Measurements from ENCODE around the gene UBE2L3.
"Not testable (repeated sequence)": the region's sequence is repeated elsewhere in the genome, so short reads cannot be mapped to it uniquely, and the experiment has no call there.

The UBE2L3 gene

GRCh38 chr22:21573293-21573734 lies 5.8 kb downstream of the UBE2L3 start:
- no peak for DNase-seq

GRCh38 chr22:21573750-21574494 lies 6.4 kb downstream of the UBE2L3 start:
- no peak for DNase-seq

- DNase-seq = no peak
Measured at GRCh38 chr22:21579474-21579851, 11.9 kb downstream of the UBE2L3 start.

GRCh38 chr22:21580623-21581007 lies 13.1 kb downstream of the UBE2L3 start:
- not testable (repeated sequence) for DNase-seq

GRCh38 chr22:21581009-21581713 lies 13.6 kb downstream of the UBE2L3 start:
- DNase-seq = not testable (repeated sequence)

- DNase-seq = no peak
Measured at GRCh38 chr22:21582801-21583740, 15.6 kb downstream of the UBE2L3 start.

- no peak for DNase-seq
Measured at GRCh38 chr22:21585389-21585788, 17.9 kb downstream of the UBE2L3 start.

GRCh38 chr22:21587803-21588611 lies 20.5 kb downstream of the UBE2L3 start:
- no peak for DNase-seq

GRCh38 chr22:21589396-21589795 lies 21.9 kb downstream of the UBE2L3 start:
- DNase-seq = no peak

- DNase-seq = no peak
Measured at GRCh38 chr22:21590809-21591641, 23.5 kb downstream of the UBE2L3 start.

GRCh38 chr22:21591695-21592094 lies 24.2 kb downstream of the UBE2L3 start:
- DNase-seq = no peak

GRCh38 chr22:21592422-21592821 lies 24.9 kb downstream of the UBE2L3 start:
- DNase-seq = no peak

GRCh38 chr22:21593406-21594232 lies 26.1 kb downstream of the UBE2L3 start:
- no peak for DNase-seq

- DNase-seq = no peak
Measured at GRCh38 chr22:21594865-21595452, 27.4 kb downstream of the UBE2L3 start.

GRCh38 chr22:21596356-21597135 lies 29.0 kb downstream of the UBE2L3 start:
- not testable (repeated sequence) for DNase-seq

- no peak for DNase-seq
Measured at GRCh38 chr22:21598302-21598701, 30.8 kb downstream of the UBE2L3 start.

GRCh38 chr22:21599053-21599893 lies 31.8 kb downstream of the UBE2L3 start:
- DNase-seq = no peak

- no peak for DNase-seq
Measured at GRCh38 chr22:21602579-21602978, 35.1 kb downstream of the UBE2L3 start.
